Activated CD4-positive, alpha-beta T cell treated with anti-CD3 and anti-CD28 coated beads for 36 hours (primary cell): ENCODE measurements around the gene BCKDHA. TPM values are rescaled to one million over a fixed set of nuclear protein-coding genes. Genes with fewer than 3 reads are reported as not detected.

ENCODE experiments used
- ATAC-seq: fragments of 200-7000 bp; cut with Tn5 transposase; one replicate; pipeline ENCODE4 v1.10.0; 2021; ENCODE audit warnings: mild to moderate bottlenecking, moderate library complexity
- CTCF ChIA-PET: fragments of 350-600 bp; sonication (Branson Sonifier 250); formaldehyde crosslinking; loops from one replicate; lab custom pipeline; 2021; ENCODE audit warnings: antibody characterized with exemption; lab: Charles Lee
- POLR2A ChIA-PET: fragments of 350-600 bp; sonication (Branson Sonifier 250); formaldehyde crosslinking; loops from one replicate; lab custom pipeline; 2021; ENCODE audit warnings: antibody characterized with exemption, inconsistent platforms; lab: Charles Lee
- DNase-seq: peaks from one replicate; pipeline ENCODE4 v3.0.0-alpha.2; 2020
- H3K27ac Mint-ChIP-seq: one replicate; pipeline ENCODE4 v1.8.0; 2021; ENCODE audit warnings: mixed read lengths
- H3K27me3 Mint-ChIP-seq: one replicate; pipeline ENCODE4 v1.8.0; 2021; ENCODE audit warnings: mixed read lengths
- H3K36me3 Mint-ChIP-seq: one replicate; pipeline ENCODE4 v1.8.0; 2021; ENCODE audit warnings: low read depth, mixed read lengths
- H3K4me1 Mint-ChIP-seq: one replicate; pipeline ENCODE4 v1.8.0; 2021; ENCODE audit warnings: mixed read lengths
- H3K4me3 Mint-ChIP-seq: one replicate; pipeline ENCODE4 v1.8.0; 2021; ENCODE audit warnings: mild to moderate bottlenecking, moderate library complexity, mixed read lengths
- H3K9me3 Mint-ChIP-seq: one replicate; pipeline ENCODE4 v1.8.0; 2021; ENCODE audit warnings: low read depth, mixed read lengths
- intact Hi-C, 2 experiments: fragments of 100-400 bp; cut with DNase I in 1 of 2; cut with micrococcal nuclease in 1 of 2; formaldehyde crosslinking; loops; one replicate each; pipeline versions ENCODE4 v1.14.2 to v1.15.1; 2022 to 2024; cut with DNase I, micrococcal nuclease
- total RNA-seq, 2 experiments: library from RNA; stranded (reverse); gene quantifications; one replicate each; pipeline ENCODE4 v1.2.3, GENCODE V29; 2021

The BCKDHA gene
- total RNA-seq, 2 experiments from 2014 or later = 14.5 to 25.4 TPM

GRCh38 chr19:41414461-41414860 lies 16.8 kb downstream of the BCKDHA start:
- H3K4me3 Mint-ChIP-seq = no peak overlapping the region
- no peaks in the 10 kb centered on the region for H3K9me3 Mint-ChIP-seq
- POLR2A ChIA-PET = no interaction called here
- H3K27ac Mint-ChIP-seq = no peak overlapping the region
- peaks cover 16% of the 10 kb centered on the region for H3K36me3 Mint-ChIP-seq
- H3K4me1 Mint-ChIP-seq = peaks cover 5% of the 10 kb centered on the region
- DNase-seq (no peak), ATAC-seq (no peak)
- CTCF ChIA-PET = no interaction called here
- intact Hi-C loops = no loop called here
- H3K27me3 Mint-ChIP-seq = no peaks in the 10 kb centered on the region

GRCh38 chr19:41415154-41415571 lies 17.5 kb downstream of the BCKDHA start:
- H3K36me3 Mint-ChIP-seq = peaks cover 19% of the 10 kb centered on the region
- H3K4me1 Mint-ChIP-seq = peaks cover under 1% of the 10 kb centered on the region
- ChIA-PET CTCF (no interaction called here), POLR2A (no interaction called here)
- no peaks in the 10 kb centered on the region for H3K27me3 Mint-ChIP-seq
- H3K4me3 Mint-ChIP-seq = no peak overlapping the region
- ATAC-seq (no peak), DNase-seq (no peak)
- H3K9me3 Mint-ChIP-seq = no peaks in the 10 kb centered on the region
- intact Hi-C loops = no loop called here
- no peak overlapping the region for H3K27ac Mint-ChIP-seq

- Mint-ChIP-seq H3K4me1 (no peaks in the 10 kb centered on the region), H3K4me3 (no peak overlapping the region), H3K9me3 (no peaks in the 10 kb centered on the region), H3K27me3 (no peaks in the 10 kb centered on the region), H3K36me3 (peaks cover 19% of the 10 kb centered on the region), H3K27ac (no peak overlapping the region)
- ATAC-seq = no peak
- POLR2A ChIA-PET = no interaction called here
- CTCF ChIA-PET = no interaction called here
- DNase-seq = no peak
- intact Hi-C loops = no loop called here
Measured at GRCh38 chr19:41416194-41416674, 18.6 kb downstream of the BCKDHA start.

- Mint-ChIP-seq H3K27ac (no peak overlapping the region), H3K9me3 (no peaks in the 10 kb centered on the region), H3K36me3 (peaks cover 22% of the 10 kb centered on the region), H3K4me1 (no peaks in the 10 kb centered on the region), H3K4me3 (no peak overlapping the region), H3K27me3 (no peaks in the 10 kb centered on the region)
- ATAC-seq (no peak), DNase-seq (no peak)
- POLR2A ChIA-PET = no interaction called here
- intact Hi-C loops = no loop called here
- CTCF ChIA-PET = interaction anchor here (1.0 kb wide), 1 partner anchor 171 kb away, joined by 3 read pairs; no protein-coding TSS in a partner anchor
Measured at GRCh38 chr19:41420101-41420880, 22.7 kb downstream of the BCKDHA start.

- intact Hi-C loops = no loop called here
- ATAC-seq (no peak), DNase-seq (no peak)
- H3K4me3 Mint-ChIP-seq = no peak overlapping the region
- no peaks in the 10 kb centered on the region for H3K27me3 Mint-ChIP-seq
- peaks cover 22% of the 10 kb centered on the region for H3K36me3 Mint-ChIP-seq
- no peaks in the 10 kb centered on the region for H3K4me1 Mint-ChIP-seq
- H3K27ac Mint-ChIP-seq = no peak overlapping the region
- ChIA-PET CTCF (no interaction called here), POLR2A (no interaction called here)
- H3K9me3 Mint-ChIP-seq = no peaks in the 10 kb centered on the region
Measured at GRCh38 chr19:41421314-41421713, 23.7 kb downstream of the BCKDHA start.

GRCh38 chr19:41421973-41422372 lies 24.4 kb downstream of the BCKDHA start:
- intact Hi-C loops = no loop called here
- Mint-ChIP-seq H3K4me1 (peaks cover 2% of the 10 kb centered on the region), H3K27me3 (no peaks in the 10 kb centered on the region), H3K27ac (no peak overlapping the region), H3K36me3 (peaks cover 20% of the 10 kb centered on the region), H3K4me3 (no peak overlapping the region), H3K9me3 (no peaks in the 10 kb centered on the region)
- ChIA-PET POLR2A (no interaction called here), CTCF (no interaction called here)
- DNase-seq (no peak), ATAC-seq (no peak)

GRCh38 chr19:41422456-41422855 lies 24.8 kb downstream of the BCKDHA start:
- peaks cover 18% of the 10 kb centered on the region for H3K36me3 Mint-ChIP-seq
- ChIA-PET POLR2A (no interaction called here), CTCF (no interaction called here)
- peaks cover 6% of the 10 kb centered on the region for H3K4me1 Mint-ChIP-seq
- intact Hi-C loops = no loop called here
- ATAC-seq (no peak), DNase-seq (no peak)
- H3K9me3 Mint-ChIP-seq = no peaks in the 10 kb centered on the region
- H3K27ac Mint-ChIP-seq = no peak overlapping the region
- no peaks in the 10 kb centered on the region for H3K27me3 Mint-ChIP-seq
- H3K4me3 Mint-ChIP-seq = no peak overlapping the region

GRCh38 chr19:41422955-41423354 lies 25.3 kb downstream of the BCKDHA start:
- Mint-ChIP-seq H3K4me1 (peaks cover 11% of the 10 kb centered on the region), H3K4me3 (no peak overlapping the region), H3K36me3 (peaks cover 18% of the 10 kb centered on the region), H3K27ac (no peak overlapping the region), H3K9me3 (no peaks in the 10 kb centered on the region), H3K27me3 (no peaks in the 10 kb centered on the region)
- DNase-seq (no peak), ATAC-seq (no peak)
- intact Hi-C loops = no loop called here
- ChIA-PET CTCF (no interaction called here), POLR2A (no interaction called here)

GRCh38 chr19:41424335-41425173 lies 26.9 kb downstream of the BCKDHA start:
- H3K4me3 Mint-ChIP-seq = no peak overlapping the region
- H3K9me3 Mint-ChIP-seq = no peaks in the 10 kb centered on the region
- CTCF ChIA-PET = no interaction called here
- H3K4me1 Mint-ChIP-seq = peaks cover 18% of the 10 kb centered on the region
- intact Hi-C loops = loop anchor here in 1 of 2 experiments (5.0 kb wide), 1 partner anchor 222 kb away; no protein-coding TSS in a partner anchor
- no peaks in the 10 kb centered on the region for H3K27me3 Mint-ChIP-seq
- H3K27ac Mint-ChIP-seq = no peak overlapping the region
- POLR2A ChIA-PET = interaction anchor here (0.6 kb wide), 3 partner anchors 13 to 129 kb away, joined by 3 to 8 read pairs (median 5); no protein-coding TSS in a partner anchor
- peaks cover 20% of the 10 kb centered on the region for H3K36me3 Mint-ChIP-seq
- no peak for DNase-seq
- ATAC-seq = no peak

GRCh38 chr19:41425174-41426115 lies 27.8 kb downstream of the BCKDHA start:
- ATAC-seq (no peak), DNase-seq (no peak)
- peaks cover 16% of the 10 kb centered on the region for H3K36me3 Mint-ChIP-seq
- H3K4me3 Mint-ChIP-seq = no peak overlapping the region
- H3K27ac Mint-ChIP-seq = no peak overlapping the region
- no peaks in the 10 kb centered on the region for H3K9me3 Mint-ChIP-seq
- no peaks in the 10 kb centered on the region for H3K27me3 Mint-ChIP-seq
- POLR2A ChIA-PET = interaction anchor here (0.6 kb wide), 1 partner anchor 122 kb away, joined by 8 read pairs; no protein-coding TSS in a partner anchor
- CTCF ChIA-PET = no interaction called here
- intact Hi-C loops = loop anchor here in 1 of 2 experiments (5.0 kb wide), 1 partner anchor 223 kb away; no protein-coding TSS in a partner anchor
- peaks cover 18% of the 10 kb centered on the region for H3K4me1 Mint-ChIP-seq
